HEK293 (cell line): ENCODE measurements around the gene ERI3.

Experiments
- GFI1B ChIP-seq: fragments of 450-650 bp; formaldehyde crosslinking; IDR thresholded peaks from 2 replicates; pipeline ENCODE4 v1.5.1; 2016; ENCODE audit warnings: missing biosample characterization, missing genetic modification characterization
- PRDM1 ChIP-seq: fragments of 450-650 bp; formaldehyde crosslinking; IDR thresholded peaks from 2 replicates; pipeline ENCODE4; 2016; ENCODE audit warnings: missing biosample characterization, missing genetic modification characterization
- REST ChIP-seq: fragments of 450-650 bp; formaldehyde crosslinking; IDR thresholded peaks from 2 replicates; pipeline ENCODE4 v1.5.1; 2016; ENCODE audit warnings: missing biosample characterization, missing genetic modification characterization
- SP2 ChIP-seq: fragments of 450-650 bp; formaldehyde crosslinking; IDR thresholded peaks from 2 replicates; pipeline ENCODE4 v1.5.1; 2016; ENCODE audit warnings: missing biosample characterization, missing genetic modification characterization
- SP7 ChIP-seq: fragments of 450-650 bp; formaldehyde crosslinking; IDR thresholded peaks from 2 replicates; pipeline ENCODE4 v1.5.1; 2016; ENCODE audit warnings: missing biosample characterization, missing genetic modification characterization
- TSHZ1 ChIP-seq: fragments of 450-650 bp; formaldehyde crosslinking; IDR thresholded peaks from 2 replicates; pipeline ENCODE4 v1.5.1; 2016; ENCODE audit warnings: missing biosample characterization, missing genetic modification characterization, borderline replicate concordance
- WT1 ChIP-seq: fragments of 450-650 bp; formaldehyde crosslinking; IDR thresholded peaks from 2 replicates; pipeline ENCODE4 v1.5.1; 2016; ENCODE audit warnings: missing biosample characterization, missing genetic modification characterization
- YY2 ChIP-seq: fragments of 450-650 bp; formaldehyde crosslinking; IDR thresholded peaks from 2 replicates; pipeline ENCODE4 v1.5.1; 2016; ENCODE audit warnings: missing biosample characterization, missing genetic modification characterization
- ZBTB20 ChIP-seq: fragments of 450-650 bp; formaldehyde crosslinking; IDR thresholded peaks from 2 replicates; pipeline ENCODE4 v1.5.1; 2016; ENCODE audit warnings: missing biosample characterization, missing genetic modification characterization
- ZBTB44 ChIP-seq: fragments of 450-650 bp; IDR thresholded peaks from 2 replicates; pipeline ENCODE4 v1.5.1; 2018; ENCODE audit warnings: missing biosample characterization, mild to moderate bottlenecking, missing genetic modification characterization
- ZFP37 ChIP-seq: fragments of 450-650 bp; formaldehyde crosslinking; IDR thresholded peaks from 2 replicates; pipeline ENCODE4 v1.5.1; 2016; ENCODE audit warnings: missing biosample characterization, missing genetic modification characterization
- ZNF18 ChIP-seq: fragments of 450-650 bp; formaldehyde crosslinking; IDR thresholded peaks from 2 replicates; pipeline ENCODE4 v1.5.1; 2016; ENCODE audit warnings: missing biosample characterization, missing genetic modification characterization
- ZNF211 ChIP-seq: fragments of 450-650 bp; formaldehyde crosslinking; IDR thresholded peaks from 2 replicates; pipeline ENCODE4 v1.5.1; 2016; ENCODE audit warnings: low read depth, missing biosample characterization, missing genetic modification characterization
- ZNF221 ChIP-seq: fragments of 450-650 bp; formaldehyde crosslinking; IDR thresholded peaks from 2 replicates; pipeline ENCODE4 v1.5.1; 2017; ENCODE audit warnings: missing biosample characterization, missing genetic modification characterization, borderline replicate concordance
- ZNF302 ChIP-seq: fragments of 450-650 bp; formaldehyde crosslinking; IDR thresholded peaks from 2 replicates; pipeline ENCODE4 v1.5.1; 2016; ENCODE audit warnings: missing biosample characterization, missing genetic modification characterization, low read depth
- ZNF341 ChIP-seq: fragments of 450-650 bp; formaldehyde crosslinking; IDR thresholded peaks from 2 replicates; pipeline ENCODE4; 2016; ENCODE audit warnings: low read depth, missing biosample characterization, missing genetic modification characterization
- ZNF514 ChIP-seq: fragments of 450-650 bp; formaldehyde crosslinking; IDR thresholded peaks from 2 replicates; pipeline ENCODE4 v1.5.1; 2016; ENCODE audit warnings: missing biosample characterization, missing genetic modification characterization
- ZNF596 ChIP-seq: fragments of 450-650 bp; IDR thresholded peaks from 2 replicates; pipeline ENCODE4 v1.5.0; 2018; ENCODE audit warnings: missing biosample characterization, mild to moderate bottlenecking, missing genetic modification characterization, moderate library complexity
- ZNF645 ChIP-seq: fragments of 450-650 bp; formaldehyde crosslinking; IDR thresholded peaks from 2 replicates; pipeline ENCODE4; 2016; ENCODE audit warnings: missing biosample characterization, missing genetic modification characterization
- ZNF677 ChIP-seq: fragments of 450-650 bp; IDR thresholded peaks from 2 replicates; pipeline ENCODE4 v1.5.0; 2018; ENCODE audit warnings: missing biosample characterization, mild to moderate bottlenecking, missing genetic modification characterization, moderate library complexity
- ZNF776 ChIP-seq: fragments of 450-650 bp; formaldehyde crosslinking; IDR thresholded peaks from 2 replicates; pipeline ENCODE4 v1.5.0; 2017; ENCODE audit warnings: missing biosample characterization, missing genetic modification characterization, borderline replicate concordance
- ZNF777 ChIP-seq: fragments of 450-650 bp; formaldehyde crosslinking; IDR thresholded peaks from 2 replicates; pipeline ENCODE4 v1.5.1; 2017; ENCODE audit warnings: missing biosample characterization, missing genetic modification characterization, borderline replicate concordance
- ZNF837 ChIP-seq: fragments of 450-650 bp; formaldehyde crosslinking; IDR thresholded peaks from 2 replicates; pipeline ENCODE4 v1.5.1; 2016; ENCODE audit warnings: missing biosample characterization, missing genetic modification characterization
- ZNF843 ChIP-seq: fragments of 450-650 bp; formaldehyde crosslinking; IDR thresholded peaks from 2 replicates; pipeline ENCODE4 v1.5.1; 2016; ENCODE audit warnings: missing biosample characterization, missing genetic modification characterization

Gene ERI3

GRCh38 chr1:44354840-44355581 lies at the start of gene ERI3 (continued):
- TF ChIP-seq REST (tag by site-specific recombination) (no peak), WT1 (tag by site-specific recombination) (no peak), ZBTB44 (tag by site-specific recombination) (0 out of 2 replicates have a peak, but pooled peaks have one; percentile 17), YY2 (no peak; the same call in 1 of the 2 replicates), ZBTB20 (0 out of 2 replicates have a peak, but pooled peaks have one; percentile 15), ZNF18 (no peak), ZNF596 (tag by site-specific recombination) (0 out of 2 replicates have a peak, but pooled peaks have one; percentile 45), ZNF843 (tag by site-specific recombination) (no peak), SP7 (no peak; the same call in 1 of the 2 replicates), ZNF777 (tag by site-specific recombination) (no peak), ZFP37 (tag by site-specific recombination) (no peak), SP2 (tag by site-specific recombination) (peak; percentile 92), ZNF302 (tag by site-specific recombination) (no peak), PRDM1 (tag by site-specific recombination) (no peak), ZNF341 (tag by site-specific recombination) (peak; percentile 43; the same call in 1 of the 2 replicates), ZNF221 (tag by site-specific recombination) (no peak), TSHZ1 (no peak), ZNF837 (tag by site-specific recombination) (no peak), ZNF211 (tag by site-specific recombination) (no peak), GFI1B (no peak), ZNF677 (peak; percentile 46; the same call in 1 of the 2 replicates), ZNF514 (no peak), ZNF776 (tag by site-specific recombination) (no peak), ZNF645 (no peak)
